Measurements from ENCODE around the gene METTL1.
A peak's percentile ranks its signal among the peaks of the same experiment; 100 is the strongest.
"Not testable (repeated sequence)": the region's sequence is repeated elsewhere in the genome, so short reads cannot be mapped to it uniquely, and the experiment has no call there.

Gene METTL1

GRCh38 chr12:57771873-57772428, at the start of gene METTL1:
TSS of gene METTL1 (minus strand) at chr12:57772105. CDS start at chr12:57772083, 22 bp downstream.
- peak; percentile 92 to 94 for DNase-seq

- not testable (repeated sequence) for DNase-seq
These were observed 49.1 kb upstream of the METTL1 start for GRCh38 chr12:57821015-57821414.

DNA sequence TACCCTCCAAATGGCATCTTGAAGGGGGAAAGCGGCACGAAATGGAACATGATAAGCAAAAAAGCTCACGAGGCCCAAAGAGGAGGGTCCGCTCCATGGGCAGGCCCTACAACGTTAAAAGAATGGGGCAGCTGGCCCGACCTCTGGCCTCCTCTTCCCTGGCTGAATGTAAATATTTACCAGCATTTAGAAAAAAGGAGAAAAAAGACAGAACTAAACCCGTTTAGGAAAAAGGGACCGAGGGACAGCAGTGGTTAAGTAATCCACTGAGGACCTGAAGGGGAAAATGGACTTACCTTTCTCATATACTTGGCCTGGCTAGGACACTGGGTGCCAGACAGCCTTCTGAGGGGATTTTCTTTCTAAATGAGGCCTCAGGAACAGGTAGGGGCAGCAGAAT, 48.2 kb upstream of the METTL1 start:
- DNase-seq = not testable (repeated sequence)

DNA sequence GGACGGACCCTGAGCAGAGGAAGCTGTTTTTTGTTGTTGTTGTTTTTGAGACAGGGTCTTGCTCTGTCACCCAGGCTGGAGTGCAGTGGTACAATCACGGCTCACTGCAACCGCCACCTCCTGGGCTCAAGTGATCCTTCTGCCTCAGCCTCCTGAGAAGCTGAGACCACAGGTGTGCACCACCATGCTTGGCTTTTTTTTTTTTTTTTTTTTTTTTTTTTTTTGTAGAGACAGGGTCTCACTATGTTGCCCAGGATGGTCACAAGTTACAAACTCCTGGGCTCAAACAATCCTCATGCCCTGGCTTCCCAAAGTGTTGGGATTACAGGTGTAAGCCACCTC, 46.1 kb upstream of the METTL1 start:
- DNase-seq = not testable (repeated sequence)

- no peak for DNase-seq
These were observed 45.5 kb upstream of the METTL1 start for GRCh38 chr12:57817261-57817989.

GRCh38 chr12:57816855-57817151, 44.9 kb upstream of the METTL1 start:
- no peak for DNase-seq

GRCh38 chr12:57816001-57816854, 44.3 kb upstream of the METTL1 start:
- no peak for DNase-seq

GRCh38 chr12:57815177-57816000, 43.5 kb upstream of the METTL1 start:
- no peak for DNase-seq

DNA sequence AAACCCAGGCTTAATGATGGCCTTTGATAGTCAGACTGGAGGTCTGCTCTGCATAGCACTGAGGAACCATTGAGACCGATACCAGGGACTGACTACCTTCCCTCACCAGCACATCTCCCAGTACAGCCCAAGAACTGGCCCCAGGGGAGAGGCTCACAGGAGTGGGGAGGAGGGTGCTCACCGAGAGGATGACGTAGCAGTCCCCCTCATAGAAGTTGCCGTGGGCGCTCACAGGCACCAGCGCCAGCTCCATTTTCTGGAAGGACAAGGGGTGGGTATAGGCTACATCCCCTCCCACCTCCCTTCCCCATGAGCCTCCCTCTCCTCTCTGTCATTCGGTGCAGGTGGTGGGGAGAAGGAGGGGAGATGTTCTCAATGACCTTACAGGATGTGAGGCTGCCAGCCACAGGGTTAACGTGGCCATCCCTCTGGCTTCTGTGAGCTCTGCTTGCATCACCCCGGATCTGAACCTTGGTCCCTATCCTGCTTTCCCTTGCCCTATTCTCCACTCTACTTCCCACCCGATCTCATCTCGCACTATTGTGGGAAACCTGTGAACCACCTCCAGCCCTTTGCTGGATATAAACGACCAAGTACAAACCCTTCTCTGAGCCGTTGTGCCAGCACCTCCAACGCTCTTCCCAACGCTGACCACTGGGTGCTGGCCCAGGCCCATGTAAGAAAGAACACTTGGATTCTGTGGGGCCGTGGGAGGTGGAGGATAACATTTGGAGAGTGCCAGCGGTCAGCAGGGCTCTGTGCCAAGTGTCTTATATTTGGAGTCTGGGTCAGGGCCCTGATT, 42.3 kb upstream of the METTL1 start:
- no peak for DNase-seq

DNA sequence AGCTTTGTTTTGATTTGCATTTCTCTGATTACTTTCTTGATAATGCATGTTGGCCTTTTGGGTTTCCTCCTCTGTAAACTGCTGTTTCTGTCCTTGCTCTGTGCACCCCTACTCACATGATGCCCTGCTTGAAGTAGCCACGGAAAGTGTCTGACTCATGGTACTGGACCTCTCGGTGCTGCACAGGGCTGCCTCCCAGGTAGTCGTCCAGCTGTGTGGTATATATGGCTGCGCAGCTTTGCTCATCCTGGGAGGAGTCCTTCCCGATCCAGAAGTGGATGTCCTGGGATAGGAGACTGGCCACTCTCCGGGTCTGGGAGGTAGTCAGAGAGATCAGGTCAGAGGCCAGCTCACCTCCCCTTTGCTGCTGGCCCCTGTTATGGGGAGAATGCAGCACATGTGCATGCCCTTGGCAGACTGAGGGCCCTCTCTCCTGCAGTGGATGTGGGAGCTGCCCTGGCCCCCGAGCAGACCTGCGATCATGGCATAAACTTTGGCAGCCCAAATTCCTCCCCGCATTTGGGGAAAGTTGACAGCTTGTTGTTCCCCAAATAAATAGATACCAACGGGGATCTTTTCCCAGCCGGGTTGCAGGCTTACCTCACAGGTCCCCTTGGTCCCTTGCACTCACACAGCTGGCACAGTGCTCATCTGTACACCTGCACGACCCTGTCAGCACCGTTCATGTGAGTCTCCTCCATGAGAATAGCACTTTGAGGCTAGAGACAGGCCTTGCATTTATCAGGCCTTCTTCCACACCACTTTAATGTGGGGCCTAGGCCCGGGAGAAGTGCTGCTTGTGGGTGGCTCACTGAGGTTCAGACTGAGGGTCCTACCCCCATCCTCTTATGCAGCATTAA, 41.4 kb upstream of the METTL1 start:
- no peak for DNase-seq

DNA sequence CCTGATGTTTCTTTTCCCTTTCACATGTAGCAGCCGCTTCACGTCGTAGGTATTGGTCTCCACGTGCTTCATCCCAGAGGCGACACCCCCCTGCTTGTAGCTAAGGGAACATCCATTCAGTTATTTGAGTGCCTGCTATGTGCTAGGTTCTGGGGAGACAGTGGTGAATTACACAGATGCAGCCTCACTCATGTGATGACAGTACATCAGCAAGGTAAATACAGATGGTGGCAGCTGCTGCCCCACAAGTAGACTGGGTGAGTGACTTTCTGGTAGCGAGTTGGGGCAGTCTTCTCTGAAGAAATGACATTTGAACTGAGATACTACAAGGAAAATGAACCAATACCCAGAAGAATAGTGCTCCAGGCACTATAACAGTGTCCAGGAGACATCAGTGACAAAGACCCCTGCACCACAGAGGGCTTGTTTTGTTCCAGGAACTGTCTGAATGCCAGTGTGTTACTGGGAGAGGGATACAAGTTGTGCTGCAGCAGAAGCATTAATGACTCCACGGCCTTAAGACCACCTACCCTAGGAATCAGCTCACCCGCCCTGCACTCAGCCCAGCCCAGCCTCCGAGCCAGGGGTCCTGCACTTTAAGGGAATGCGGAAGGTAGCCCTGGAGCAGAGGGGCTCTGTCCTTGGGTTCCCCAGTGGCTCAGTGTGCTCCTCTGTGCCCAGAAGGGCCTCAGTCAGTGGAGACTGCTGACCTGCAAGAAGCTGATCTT, 39.3 kb upstream of the METTL1 start:
- DNase-seq = no peak

- DNase-seq = no peak
These were observed 38.5 kb upstream of the METTL1 start for GRCh38 chr12:57810450-57810849.

- DNase-seq = no peak
These were observed 37.5 kb upstream of the METTL1 start for GRCh38 chr12:57809425-57809824.

- DNase-seq = no peak
These were observed 36.4 kb upstream of the METTL1 start for GRCh38 chr12:57808351-57808750.

DNA sequence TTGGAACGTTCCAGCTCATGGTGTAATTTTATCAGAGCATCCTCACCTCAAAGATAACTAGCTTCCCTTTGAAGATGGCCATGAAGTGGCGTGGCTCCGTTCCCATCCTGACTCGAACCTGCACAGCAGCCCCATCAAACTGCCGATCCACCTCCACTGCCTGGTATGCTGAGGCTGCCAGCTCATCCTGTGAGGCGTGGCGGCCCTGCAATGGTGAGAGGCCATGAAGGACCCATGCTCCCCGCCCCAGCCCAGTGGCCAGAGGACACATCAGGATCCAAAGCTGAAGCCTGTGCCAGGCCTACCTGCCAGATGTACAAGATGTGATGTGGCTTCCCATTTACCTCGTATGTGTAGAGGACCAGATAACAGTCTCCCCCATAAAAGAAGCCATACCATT, 35.4 kb upstream of the METTL1 start:
- DNase-seq = no peak

- no peak for DNase-seq
These were observed 34.8 kb upstream of the METTL1 start for GRCh38 chr12:57806677-57807076.

GRCh38 chr12:57803319-57803893, 31.5 kb upstream of the METTL1 start:
- no peak for DNase-seq

DNA sequence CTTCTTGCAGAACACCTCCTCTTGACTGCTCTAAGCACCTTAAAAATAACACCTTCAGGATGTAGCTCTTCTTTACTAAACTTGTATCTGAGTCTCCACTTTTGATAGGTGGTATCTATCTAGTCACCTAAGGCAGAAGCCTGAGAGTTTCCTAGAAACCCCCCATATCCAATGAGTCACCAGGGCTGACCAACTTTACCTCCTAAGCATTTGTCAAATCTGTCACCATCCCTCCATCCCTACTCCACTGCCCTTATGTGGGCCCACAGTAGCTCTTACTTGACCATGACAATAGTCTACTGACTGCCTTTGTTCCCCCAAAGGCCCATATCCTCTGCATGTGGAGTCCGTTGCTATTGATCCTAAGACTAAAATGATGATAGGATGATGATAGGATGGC, 30.7 kb upstream of the METTL1 start:
- no peak for DNase-seq

DNA sequence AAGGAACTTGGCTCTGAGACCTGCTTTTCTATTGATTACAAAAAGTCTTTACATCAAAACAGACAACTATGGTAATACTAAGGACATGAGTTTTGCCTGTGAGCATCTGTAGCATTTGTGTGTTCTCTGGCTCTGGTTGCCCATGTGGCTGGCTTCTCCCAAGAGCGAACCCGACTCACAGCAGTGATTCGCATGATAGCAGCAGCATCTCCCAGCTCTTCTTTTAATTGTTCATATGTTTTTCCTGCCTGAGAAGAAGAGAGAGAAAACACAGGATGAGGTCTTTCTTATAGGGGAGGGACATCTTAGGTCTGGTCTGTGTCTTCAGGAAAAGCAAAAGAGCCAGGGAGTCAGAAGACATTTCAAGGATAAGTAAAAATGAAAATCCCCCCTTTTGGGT, 29.1 kb upstream of the METTL1 start:
- no peak for DNase-seq

DNA sequence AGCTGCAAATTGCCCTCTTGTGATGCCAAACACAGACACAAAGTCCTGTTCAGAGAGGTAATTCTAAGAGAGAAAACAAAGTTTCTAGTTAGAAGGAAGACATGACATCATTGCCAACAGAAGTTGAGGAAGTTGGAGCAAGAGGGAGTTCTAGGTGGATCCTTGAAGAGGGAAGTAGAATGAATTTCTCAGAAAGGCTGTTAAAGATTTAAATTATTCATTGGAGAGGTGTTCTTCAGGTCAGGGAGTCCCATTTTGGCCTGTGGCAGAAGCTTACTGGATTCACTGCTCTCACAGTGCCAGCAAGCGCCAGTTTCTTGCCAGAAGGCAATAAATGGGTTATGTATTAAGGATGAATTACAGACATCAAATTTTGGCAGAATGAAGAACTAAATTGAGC, 26.0 kb upstream of the METTL1 start:
- DNase-seq = no peak
